ENCODE results near the gene LRCH4. TPM values are rescaled to one million over a fixed set of nuclear protein-coding genes. Genes with fewer than 3 reads are reported as not detected.
"Not testable (repeated sequence)": the region's sequence is repeated elsewhere in the genome, so short reads cannot be mapped to it uniquely, and the experiment has no call there.

The LRCH4 gene
- total RNA-seq, 5 donors from 2014 or later (not counting 1 experiment from before 2014, with no cell fraction given), result 328 to 377 (median 362) TPM

- POLR2A ChIA-PET, result no interaction called here
- Mint-ChIP-seq H3K9me3 (no peaks in the 10 kb centered on the region), H3K27me3 (no peaks in the 10 kb centered on the region), H3K27ac (peak overlapping the region in 1 of 2 donors; percentile 9), H3K4me3 (no peak overlapping the region), H3K36me3 (peaks cover 43% of the 10 kb centered on the region), H3K4me1 (peaks cover 23 to 30% (median 25%) of the 10 kb centered on the region in 3 donors)
- CTCF ChIA-PET, result no interaction called here
- Histone ChIP-seq H3K9me3 (no peaks in the 10 kb centered on the region), H3K27me3 (replicated peaks in 1 of 2; ENCODE audit: control insufficient read depth in 2 of 2, extremely low read depth in 1 of 2, insufficient read depth in 2 of 2, low read length in 1 of 2) (no peaks in the 10 kb centered on the region), H3K4me3 (ENCODE audit: control insufficient read depth in 1 of 2, extremely low read depth in 1 of 2, low read length in 1 of 2) (no peak overlapping the region), H3K27ac (ENCODE audit: low read length) (no peak overlapping the region), H3K36me3 (ENCODE audit: control insufficient read depth in 2 of 2, extremely low read depth in 1 of 2, insufficient read depth in 1 of 2, low read length in 1 of 2) (peaks cover 25 to 58% of the 10 kb centered on the region in 2 donors), H3K4me1 (ENCODE audit: control insufficient read depth in 1 of 2, extremely low read depth in 1 of 2, insufficient read depth in 2 of 2, low read length in 2 of 2) (peaks cover 7 to 33% of the 10 kb centered on the region in 2 experiments)
- DNase-seq (no peak), ATAC-seq (replicated peaks in 1 of 4) (no peak)
- 100% methylated on average over 1 of the region's 3 CpGs for WGBS (ENCODE audit: insufficient coverage)
Observed at GRCh38 chr7:100553032-100553431, 32.9 kb downstream of the LRCH4 start.

GRCh38 chr7:100552532-100552931 is 33.4 kb downstream of the LRCH4 start:
- peaks cover 25 to 58% of the 10 kb centered on the region in 2 donors for H3K36me3 ChIP-seq (ENCODE audit: control insufficient read depth in 2 of 2, extremely low read depth in 1 of 2, insufficient read depth in 1 of 2, low read length in 1 of 2)

GRCh38 chr7:100548446-100548845 is 37.5 kb downstream of the LRCH4 start:
- not testable (repeated sequence) for H3K27me3 Mint-ChIP-seq; H3K9me3 ChIP-seq; H3K27me3 ChIP-seq (replicated peaks in 1 of 2; ENCODE audit: control insufficient read depth in 2 of 2, extremely low read depth in 1 of 2, insufficient read depth in 2 of 2, low read length in 1 of 2); H3K4me3 ChIP-seq (ENCODE audit: control insufficient read depth in 1 of 2, extremely low read depth in 1 of 2, low read length in 1 of 2); ATAC-seq (replicated peaks in 1 of 4); DNase-seq; H3K9me3 Mint-ChIP-seq
- ChIA-PET POLR2A (interaction anchor here in 1 of 2 donors (0.6 kb wide), 3 partner anchors 99 to 1025 kb away, joined by 3 to 11 read pairs (median 7); no protein-coding TSS in a partner anchor), CTCF (interaction anchor here (1.0 to 3.0 kb wide), 5 partner anchors 10 to 79 kb away, joined by 5 to 14 read pairs (median 6); partner anchors contain the start of gene AGFG2 (in 1 of the 2))
- Histone ChIP-seq H3K36me3 (ENCODE audit: control insufficient read depth in 2 of 2, extremely low read depth in 1 of 2, insufficient read depth in 1 of 2, low read length in 1 of 2) (peaks cover 3 to 29% of the 10 kb centered on the region in 2 donors), H3K27ac (ENCODE audit: low read length) (peak overlapping the region; percentile 76), H3K4me1 (ENCODE audit: control insufficient read depth in 1 of 2, extremely low read depth in 1 of 2, insufficient read depth in 2 of 2, low read length in 2 of 2) (peaks cover 47 to 78% of the 10 kb centered on the region in 2 experiments)
- peak overlapping the region in 1 of 3 donors; percentile 99 for H3K4me3 Mint-ChIP-seq
- 70% methylated on average over 2 of the region's 5 CpGs for WGBS (ENCODE audit: insufficient coverage)
- H3K36me3 Mint-ChIP-seq, result peaks cover 18% of the 10 kb centered on the region
- H3K27ac Mint-ChIP-seq, result peak overlapping the region; percentile 98
- H3K4me1 Mint-ChIP-seq, result peaks cover 69 to 76% (median 71%) of the 10 kb centered on the region in 3 donors

More at GRCh38 chr7:100552532-100552931, 33.4 kb downstream of the LRCH4 start:
- H3K4me1 Mint-ChIP-seq, result peaks cover 28 to 35% (median 30%) of the 10 kb centered on the region in 3 donors
- no peaks in the 10 kb centered on the region for H3K27me3 Mint-ChIP-seq
- Histone ChIP-seq H3K27ac (ENCODE audit: low read length) (no peak overlapping the region), H3K9me3 (no peaks in the 10 kb centered on the region), H3K27me3 (replicated peaks in 1 of 2; ENCODE audit: control insufficient read depth in 2 of 2, extremely low read depth in 1 of 2, insufficient read depth in 2 of 2, low read length in 1 of 2) (no peaks in the 10 kb centered on the region), H3K4me1 (ENCODE audit: control insufficient read depth in 1 of 2, extremely low read depth in 1 of 2, insufficient read depth in 2 of 2, low read length in 2 of 2) (peaks cover 12 to 38% of the 10 kb centered on the region in 2 experiments), H3K4me3 (ENCODE audit: control insufficient read depth in 1 of 2, extremely low read depth in 1 of 2, low read length in 1 of 2) (no peak overlapping the region)
- no peak overlapping the region for H3K4me3 Mint-ChIP-seq
- WGBS (ENCODE audit: insufficient coverage), result 100% methylated on average over 2 of the region's 2 CpGs
- H3K9me3 Mint-ChIP-seq, result no peaks in the 10 kb centered on the region
- ChIA-PET CTCF (no interaction called here), POLR2A (no interaction called here)
- H3K36me3 Mint-ChIP-seq, result peaks cover 43% of the 10 kb centered on the region
- H3K27ac Mint-ChIP-seq, result peak overlapping the region; percentile 37 to 49
- ATAC-seq (replicated peaks in 1 of 4), result no peak
- no peak for DNase-seq

GRCh38 chr7:100547872-100548271 is 38.1 kb downstream of the LRCH4 start:
- ChIA-PET CTCF (interaction anchor here (0.5 to 3.0 kb wide), 5 partner anchors 10 to 79 kb away, joined by 3 to 14 read pairs (median 5); partner anchors contain the start of gene AGFG2 (in 1 of the 2)), POLR2A (interaction anchor here in 1 of 2 donors (0.6 kb wide), 1 partner anchor 55 kb away, joined by 5 read pairs; no protein-coding TSS in a partner anchor)
- Histone ChIP-seq H3K4me1 (ENCODE audit: control insufficient read depth in 1 of 2, extremely low read depth in 1 of 2, insufficient read depth in 2 of 2, low read length in 2 of 2) (peaks cover 47 to 84% of the 10 kb centered on the region in 2 experiments), H3K4me3 (ENCODE audit: control insufficient read depth in 1 of 2, extremely low read depth in 1 of 2, low read length in 1 of 2) (no peak overlapping the region), H3K27ac (ENCODE audit: low read length) (peak overlapping the region; percentile 76), H3K27me3 (replicated peaks in 1 of 2; ENCODE audit: control insufficient read depth in 2 of 2, extremely low read depth in 1 of 2, insufficient read depth in 2 of 2, low read length in 1 of 2) (no peaks in the 10 kb centered on the region), H3K36me3 (ENCODE audit: control insufficient read depth in 2 of 2, extremely low read depth in 1 of 2, insufficient read depth in 1 of 2, low read length in 1 of 2) (peaks cover 3 to 23% of the 10 kb centered on the region in 2 donors), H3K9me3 (no peaks in the 10 kb centered on the region)
- H3K36me3 Mint-ChIP-seq, result peaks cover 16% of the 10 kb centered on the region
- no CpG with 5 or more reads among the region's 2 CpGs for WGBS (ENCODE audit: insufficient coverage)
- ATAC-seq (replicated peaks in 1 of 4) (no peak), DNase-seq (no peak)
- H3K27ac Mint-ChIP-seq, result peak overlapping the region; percentile 98
- peaks cover 74 to 81% (median 77%) of the 10 kb centered on the region in 3 donors for H3K4me1 Mint-ChIP-seq
- H3K9me3 Mint-ChIP-seq, result no peaks in the 10 kb centered on the region
- no peaks in the 10 kb centered on the region for H3K27me3 Mint-ChIP-seq
- peak overlapping the region; percentile 69 to 99 (median 99) for H3K4me3 Mint-ChIP-seq

- DNase-seq, result no peak
- H3K27ac Mint-ChIP-seq, result peak overlapping the region; percentile 98
- H3K9me3 Mint-ChIP-seq, result no peaks in the 10 kb centered on the region
- Histone ChIP-seq H3K4me1 (ENCODE audit: control insufficient read depth in 1 of 2, extremely low read depth in 1 of 2, insufficient read depth in 2 of 2, low read length in 2 of 2) (peaks cover 47 to 90% of the 10 kb centered on the region in 2 experiments), H3K27ac (ENCODE audit: low read length) (peak overlapping the region; percentile 76), H3K36me3 (ENCODE audit: control insufficient read depth in 2 of 2, extremely low read depth in 1 of 2, insufficient read depth in 1 of 2, low read length in 1 of 2) (peaks cover 3 to 16% of the 10 kb centered on the region in 2 donors), H3K9me3 (no peaks in the 10 kb centered on the region), H3K27me3 (replicated peaks in 1 of 2; ENCODE audit: control insufficient read depth in 2 of 2, extremely low read depth in 1 of 2, insufficient read depth in 2 of 2, low read length in 1 of 2) (no peaks in the 10 kb centered on the region), H3K4me3 (ENCODE audit: control insufficient read depth in 1 of 2, extremely low read depth in 1 of 2, low read length in 1 of 2) (peak overlapping the region in 1 of 2 donors; percentile 12)
- CTCF ChIA-PET, result interaction anchor here (0.5 to 3.0 kb wide), 6 partner anchors 9 to 54 kb away, joined by 3 to 14 read pairs (median 4); partner anchors contain the start of gene AGFG2 (in 1 of the 2)
- WGBS (ENCODE audit: insufficient coverage), result 57% methylated on average over 2 of the region's 9 CpGs
- H3K4me1 Mint-ChIP-seq, result peaks cover 78 to 86% (median 81%) of the 10 kb centered on the region in 3 donors
- ATAC-seq (replicated peaks in 1 of 4), result peak in 1 of 4 experiments; percentile 4
- POLR2A ChIA-PET, result interaction anchor here (0.6 kb wide), 2 partner anchors 55 to 65 kb away, joined by 3 to 5 read pairs; no protein-coding TSS in a partner anchor
- H3K4me3 Mint-ChIP-seq, result peak overlapping the region; percentile 69 to 99 (median 99)
- peaks cover 11% of the 10 kb centered on the region for H3K36me3 Mint-ChIP-seq
- H3K27me3 Mint-ChIP-seq, result no peaks in the 10 kb centered on the region
Observed at GRCh38 chr7:100546926-100547800, 38.8 kb downstream of the LRCH4 start.

Measured in T-cell (primary cell).